Peyer's patch (tissue), 4 donors: ENCODE measurements around the gene RIGI.

Experiments
- CTCF ChIP-seq, 6 experiments: fragments of 450-650 bp in 4 of 6; fragments of 200-600 bp in 2 of 6; sonication (generic) in 1 of 6; IDR thresholded peaks; one replicate each; pipeline ENCODE4 v1.5.1; 2017 to 2019; ENCODE audit warnings: antibody characterized with exemption in 6 of 6, mild to moderate bottlenecking in 3 of 6, moderate library complexity in 1 of 6
- POLR2A ChIP-seq, 2 donors: fragments of 450-650 bp; IDR thresholded peaks; one replicate each; pipeline ENCODE4 v1.5.1; 2017; ENCODE audit warnings: antibody characterized with exemption in 2 of 2, mild to moderate bottlenecking in 2 of 2, moderate library complexity in 2 of 2

DNA sequence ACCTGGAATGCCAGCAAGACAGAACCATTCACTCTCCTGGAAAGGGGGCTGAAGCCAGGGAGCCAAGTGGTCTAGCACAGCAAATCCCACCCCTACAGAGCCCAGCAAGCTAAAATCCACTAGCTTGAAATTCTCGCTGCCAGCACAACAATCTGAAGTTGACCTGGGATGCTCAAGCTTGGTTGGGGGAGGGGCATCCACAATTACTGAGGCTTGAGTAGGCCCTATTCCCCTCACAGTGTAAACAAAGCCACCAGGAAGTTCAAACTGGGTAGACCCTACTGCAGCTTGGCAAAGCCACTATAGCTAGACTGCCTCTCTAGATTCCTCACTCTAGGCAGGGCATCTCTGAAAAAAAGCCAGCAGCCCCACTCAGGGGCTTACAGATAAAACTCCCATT lies 17.3 kb downstream of the RIGI start:
- TF ChIP-seq CTCF (IDR thresholded peaks at IDR 0.05) (no peak), POLR2A (IDR thresholded peaks at IDR 0.05) (no peak)
